Measurements from ENCODE around the gene UIMC1.
"Not testable (repeated sequence)": the region's sequence is repeated elsewhere in the genome, so short reads cannot be mapped to it uniquely, and the experiment has no call there.

DNA sequence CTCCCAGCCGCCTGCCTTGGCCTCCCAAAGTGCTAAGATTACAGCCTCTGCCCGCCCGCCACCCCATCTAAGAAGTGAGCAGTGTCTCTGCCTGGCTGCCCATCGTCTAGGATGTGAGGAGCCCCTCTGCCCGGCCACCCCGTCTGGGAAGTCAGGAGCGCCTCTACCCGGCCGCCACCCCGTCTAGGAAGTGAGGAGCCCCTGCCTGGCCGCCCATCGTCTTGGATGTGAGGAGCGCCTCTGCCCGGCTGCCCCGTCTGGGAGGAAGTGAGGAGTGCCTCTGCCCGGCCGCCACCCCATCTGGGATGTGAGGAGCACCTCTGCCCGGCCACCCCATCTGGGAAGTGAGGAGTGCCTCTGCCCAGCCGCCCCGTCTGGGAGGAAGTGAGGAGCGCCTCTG lies 23.0 kb downstream of the UIMC1 start:
- TF ChIP-seq, protein P1, sequence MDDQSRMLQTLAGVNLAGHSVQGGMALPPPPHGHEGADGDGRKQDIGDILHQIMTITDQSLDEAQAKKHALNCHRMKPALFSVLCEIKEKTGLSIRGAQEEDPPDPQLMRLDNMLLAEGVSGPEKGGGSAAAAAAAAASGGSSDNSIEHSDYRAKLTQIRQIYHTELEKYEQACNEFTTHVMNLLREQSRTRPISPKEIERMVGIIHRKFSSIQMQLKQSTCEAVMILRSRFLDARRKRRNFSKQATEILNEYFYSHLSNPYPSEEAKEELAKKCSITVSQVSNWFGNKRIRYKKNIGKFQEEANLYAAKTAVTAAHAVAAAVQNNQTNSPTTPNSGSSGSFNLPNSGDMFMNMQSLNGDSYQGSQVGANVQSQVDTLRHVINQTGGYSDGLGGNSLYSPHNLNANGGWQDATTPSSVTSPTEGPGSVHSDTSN (IDR thresholded peaks at IDR 0.05) = not testable (repeated sequence)
- not testable (repeated sequence) for TF ChIP-seq SIN3A (IDR thresholded peaks at IDR 0.05; ENCODE audit: borderline replicate concordance, low read depth, low read length)
- TF ChIP-seq, protein P2, sequence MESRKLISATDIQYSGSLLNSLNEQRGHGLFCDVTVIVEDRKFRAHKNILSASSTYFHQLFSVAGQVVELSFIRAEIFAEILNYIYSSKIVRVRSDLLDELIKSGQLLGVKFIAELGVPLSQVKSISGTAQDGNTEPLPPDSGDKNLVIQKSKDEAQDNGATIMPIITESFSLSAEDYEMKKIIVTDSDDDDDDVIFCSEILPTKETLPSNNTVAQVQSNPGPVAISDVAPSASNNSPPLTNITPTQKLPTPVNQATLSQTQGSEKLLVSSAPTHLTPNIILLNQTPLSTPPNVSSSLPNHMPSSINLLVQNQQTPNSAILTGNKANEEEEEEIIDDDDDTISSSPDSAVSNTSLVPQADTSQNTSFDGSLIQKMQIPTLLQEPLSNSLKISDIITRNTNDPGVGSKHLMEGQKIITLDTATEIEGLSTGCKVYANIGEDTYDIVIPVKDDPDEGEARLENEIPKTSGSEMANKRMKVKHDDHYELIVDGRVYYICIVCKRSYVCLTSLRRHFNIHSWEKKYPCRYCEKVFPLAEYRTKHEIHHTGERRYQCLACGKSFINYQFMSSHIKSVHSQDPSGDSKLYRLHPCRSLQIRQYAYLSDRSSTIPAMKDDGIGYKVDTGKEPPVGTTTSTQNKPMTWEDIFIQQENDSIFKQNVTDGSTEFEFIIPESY (IDR thresholded peaks at IDR 0.05; ENCODE audit: borderline replicate concordance, low read depth) = not testable (repeated sequence)
